ENCODE measurements around the gene RBPJ. TPM values are rescaled to one million over a fixed set of nuclear protein-coding genes. Genes with fewer than 3 reads are reported as not detected.

Gene RBPJ
- total RNA-seq, 1 donor from 2014 or later = 83.5 TPM

DNA sequence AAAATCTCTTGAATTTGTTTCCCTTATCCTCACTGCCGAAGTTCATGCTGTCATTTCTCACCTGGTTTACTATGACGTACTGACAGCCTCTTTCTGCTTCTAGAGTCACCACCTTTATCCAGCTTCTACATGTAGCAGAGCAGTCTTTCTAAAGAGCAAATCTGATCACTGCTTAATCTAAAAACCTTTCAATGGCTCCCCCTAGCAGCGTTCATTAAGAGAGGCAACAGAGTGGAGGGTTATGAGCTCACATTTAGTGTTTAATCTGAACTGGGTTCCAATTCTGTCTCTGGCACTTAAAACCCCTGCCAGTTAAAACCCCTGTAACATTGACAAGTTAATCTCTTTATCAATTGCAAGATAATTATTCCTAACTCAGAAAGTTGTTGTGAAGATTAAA, 4.4 kb downstream of the RBPJ start:
- DNase-seq (ENCODE audit: low spot score in 2 of 2, unreplicated experiment in 2 of 2) = no peak
- no peak overlapping the region for H3K27ac Mint-ChIP-seq
- no peaks in the 10 kb centered on the region for H3K36me3 Mint-ChIP-seq
- H3K9me3 Mint-ChIP-seq = no peaks in the 10 kb centered on the region
- no peaks in the 10 kb centered on the region for H3K27me3 Mint-ChIP-seq (ENCODE audit: low read depth)
- TF ChIP-seq, protein P1, sequence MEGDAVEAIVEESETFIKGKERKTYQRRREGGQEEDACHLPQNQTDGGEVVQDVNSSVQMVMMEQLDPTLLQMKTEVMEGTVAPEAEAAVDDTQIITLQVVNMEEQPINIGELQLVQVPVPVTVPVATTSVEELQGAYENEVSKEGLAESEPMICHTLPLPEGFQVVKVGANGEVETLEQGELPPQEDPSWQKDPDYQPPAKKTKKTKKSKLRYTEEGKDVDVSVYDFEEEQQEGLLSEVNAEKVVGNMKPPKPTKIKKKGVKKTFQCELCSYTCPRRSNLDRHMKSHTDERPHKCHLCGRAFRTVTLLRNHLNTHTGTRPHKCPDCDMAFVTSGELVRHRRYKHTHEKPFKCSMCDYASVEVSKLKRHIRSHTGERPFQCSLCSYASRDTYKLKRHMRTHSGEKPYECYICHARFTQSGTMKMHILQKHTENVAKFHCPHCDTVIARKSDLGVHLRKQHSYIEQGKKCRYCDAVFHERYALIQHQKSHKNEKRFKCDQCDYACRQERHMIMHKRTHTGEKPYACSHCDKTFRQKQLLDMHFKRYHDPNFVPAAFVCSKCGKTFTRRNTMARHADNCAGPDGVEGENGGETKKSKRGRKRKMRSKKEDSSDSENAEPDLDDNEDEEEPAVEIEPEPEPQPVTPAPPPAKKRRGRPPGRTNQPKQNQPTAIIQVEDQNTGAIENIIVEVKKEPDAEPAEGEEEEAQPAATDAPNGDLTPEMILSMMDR (IDR thresholded peaks at IDR 0.05; ENCODE audit: unreplicated experiment) = no peak
- H3K4me1 Mint-ChIP-seq = peaks cover 25% of the 10 kb centered on the region
- H3K4me3 Mint-ChIP-seq = no peak overlapping the region

DNA sequence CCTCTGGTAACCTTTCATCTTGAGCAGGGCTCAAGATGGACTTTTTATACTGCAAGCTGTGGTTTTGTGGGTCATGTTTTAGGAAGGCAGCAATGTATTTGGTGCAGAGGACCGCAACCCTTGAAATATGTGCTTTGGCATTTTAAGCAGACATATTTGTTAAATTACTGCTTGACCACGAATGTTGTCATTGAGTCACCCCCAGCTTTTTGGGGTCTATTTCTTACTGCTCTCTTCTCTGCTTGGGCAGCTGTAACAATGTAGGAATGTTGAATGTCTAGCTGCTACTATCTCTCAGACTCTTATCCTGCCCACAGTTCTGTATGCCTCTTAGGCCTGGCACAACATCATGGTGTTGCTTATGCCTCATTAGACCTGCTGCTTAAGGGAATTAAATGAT, 6.0 kb downstream of the RBPJ start:
- Mint-ChIP-seq H3K27me3 (ENCODE audit: low read depth) (no peaks in the 10 kb centered on the region), H3K4me3 (no peak overlapping the region), H3K36me3 (no peaks in the 10 kb centered on the region), H3K9me3 (no peaks in the 10 kb centered on the region), H3K27ac (no peak overlapping the region), H3K4me1 (peaks cover 39% of the 10 kb centered on the region)
- TF ChIP-seq, protein P1 (IDR thresholded peaks at IDR 0.05; ENCODE audit: unreplicated experiment) = no peak
- no peak for DNase-seq (ENCODE audit: low spot score in 2 of 2, unreplicated experiment in 2 of 2)

- Mint-ChIP-seq H3K27ac (no peak overlapping the region), H3K4me1 (peaks cover 16% of the 10 kb centered on the region), H3K4me3 (no peak overlapping the region)
These were observed 9.5 kb downstream of the RBPJ start for GRCh38 chr4:26330186-26330787.

DNA sequence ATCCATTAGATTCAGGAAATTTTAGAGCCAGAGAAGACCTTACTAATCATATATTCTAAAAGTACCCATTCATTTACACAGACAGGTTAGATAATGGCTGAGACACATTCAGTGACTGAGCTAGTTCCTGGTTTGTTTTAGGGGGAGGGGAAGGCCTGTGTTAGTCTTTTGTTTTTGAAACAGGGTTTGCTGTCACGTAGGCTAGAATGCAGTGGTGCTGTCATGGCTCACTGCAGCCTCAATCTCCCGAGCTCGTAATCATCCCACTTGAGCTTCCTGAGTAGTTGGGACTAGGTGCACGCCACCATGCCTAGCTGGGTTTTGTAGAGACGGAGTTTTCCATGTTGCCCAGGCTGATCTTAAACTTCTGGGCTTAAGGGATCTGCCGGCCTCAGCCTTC, 10.1 kb downstream of the RBPJ start:
- Mint-ChIP-seq H3K27me3 (ENCODE audit: low read depth) (no peaks in the 10 kb centered on the region), H3K9me3 (no peaks in the 10 kb centered on the region), H3K36me3 (no peaks in the 10 kb centered on the region), H3K4me1 (peaks cover 16% of the 10 kb centered on the region), H3K4me3 (no peak overlapping the region), H3K27ac (no peak overlapping the region)
- TF ChIP-seq, protein P1 (IDR thresholded peaks at IDR 0.05; ENCODE audit: unreplicated experiment) = no peak
- DNase-seq (ENCODE audit: low spot score in 2 of 2, unreplicated experiment in 2 of 2) = no peak

More at GRCh38 chr4:26330186-26330787, 9.5 kb downstream of the RBPJ start:
- Mint-ChIP-seq H3K9me3 (no peaks in the 10 kb centered on the region), H3K36me3 (no peaks in the 10 kb centered on the region), H3K27me3 (ENCODE audit: low read depth) (no peaks in the 10 kb centered on the region)
- TF ChIP-seq, protein P1 (IDR thresholded peaks at IDR 0.05; ENCODE audit: unreplicated experiment) = peak; percentile 84
- DNase-seq (ENCODE audit: low spot score in 2 of 2, unreplicated experiment in 2 of 2) = no peak

DNA sequence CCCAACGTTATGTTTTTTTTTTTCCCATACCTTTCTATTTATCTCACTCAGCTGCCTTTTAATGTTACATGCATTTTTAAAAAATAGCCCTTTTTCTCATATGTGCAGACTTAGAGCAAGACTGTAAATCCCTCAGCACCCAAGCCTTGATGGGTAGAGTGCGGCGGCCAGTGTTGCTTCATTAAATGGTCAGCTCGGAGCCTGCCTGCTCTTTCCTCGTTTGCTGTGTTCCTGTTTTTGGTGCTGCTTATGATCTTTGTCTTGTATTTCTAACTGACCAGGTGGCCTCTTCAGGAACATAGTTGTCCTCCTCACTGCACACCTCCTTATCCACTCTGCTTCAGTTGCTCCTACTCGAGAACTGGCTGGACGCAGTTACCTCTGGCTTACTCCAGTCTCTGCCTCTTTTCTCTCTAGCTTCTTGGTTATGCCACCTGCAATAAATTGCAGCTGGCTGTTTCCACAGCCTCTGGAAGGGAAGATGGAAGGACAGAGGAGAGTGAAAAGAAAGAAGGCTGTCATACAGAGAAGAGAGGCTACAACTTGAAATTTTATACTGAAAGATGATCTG, 10.7 kb downstream of the RBPJ start:
- DNase-seq (ENCODE audit: low spot score in 2 of 2, unreplicated experiment in 2 of 2) = no peak
- H3K4me3 Mint-ChIP-seq = no peak overlapping the region
- TF ChIP-seq, protein P1 (IDR thresholded peaks at IDR 0.05; ENCODE audit: unreplicated experiment) = no peak
- no peaks in the 10 kb centered on the region for H3K36me3 Mint-ChIP-seq
- no peaks in the 10 kb centered on the region for H3K27me3 Mint-ChIP-seq (ENCODE audit: low read depth)
- H3K4me1 Mint-ChIP-seq = peaks cover 16% of the 10 kb centered on the region
- peak overlapping the region; percentile 27 for H3K27ac Mint-ChIP-seq
- H3K9me3 Mint-ChIP-seq = no peaks in the 10 kb centered on the region

All from mesothelial cell of epicardium (in vitro differentiated cells).